ENCODE data around the gene GMFB.
"Not testable (repeated sequence)": the region's sequence is repeated elsewhere in the genome, so short reads cannot be mapped to it uniquely, and the experiment has no call there.

Gene GMFB

GRCh38 chr14:54490445-54491175 is 1.8 kb upstream of the GMFB start:
- no peak for DNase-seq

GRCh38 chr14:54489731-54490444 is 1.1 kb upstream of the GMFB start:
- no peak for DNase-seq

GRCh38 chr14:54489318-54489683 is 521 bp upstream of the GMFB start:
- no peak for DNase-seq

- DNase-seq, result no peak
These were observed 498 bp downstream of the GMFB start for GRCh38 chr14:54488318-54488645.

DNA sequence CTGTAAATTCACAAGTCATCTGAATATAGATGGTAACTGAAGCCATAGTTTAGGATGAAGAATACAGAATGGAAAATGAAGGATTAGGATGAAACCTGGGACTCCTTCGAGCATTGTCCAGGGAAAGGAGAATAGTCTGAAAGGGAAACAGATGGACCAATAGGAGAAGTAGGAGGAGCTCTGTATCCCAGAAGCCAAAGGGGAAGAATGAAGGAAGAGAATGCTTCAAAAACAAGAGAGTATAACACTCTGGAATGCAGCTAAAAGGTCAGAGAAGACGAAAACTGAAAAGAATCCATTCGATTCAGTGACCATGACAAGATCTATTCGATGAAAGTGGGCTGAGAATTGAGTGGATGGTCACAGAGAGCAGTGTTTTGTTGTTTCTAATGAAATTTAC is 1.0 kb downstream of the GMFB start:
- no peak for DNase-seq

- DNase-seq, result no peak
These were observed 2.1 kb downstream of the GMFB start for GRCh38 chr14:54486685-54487084.

- DNase-seq, result no peak
These were observed 4.9 kb downstream of the GMFB start for GRCh38 chr14:54483846-54484245.

DNA sequence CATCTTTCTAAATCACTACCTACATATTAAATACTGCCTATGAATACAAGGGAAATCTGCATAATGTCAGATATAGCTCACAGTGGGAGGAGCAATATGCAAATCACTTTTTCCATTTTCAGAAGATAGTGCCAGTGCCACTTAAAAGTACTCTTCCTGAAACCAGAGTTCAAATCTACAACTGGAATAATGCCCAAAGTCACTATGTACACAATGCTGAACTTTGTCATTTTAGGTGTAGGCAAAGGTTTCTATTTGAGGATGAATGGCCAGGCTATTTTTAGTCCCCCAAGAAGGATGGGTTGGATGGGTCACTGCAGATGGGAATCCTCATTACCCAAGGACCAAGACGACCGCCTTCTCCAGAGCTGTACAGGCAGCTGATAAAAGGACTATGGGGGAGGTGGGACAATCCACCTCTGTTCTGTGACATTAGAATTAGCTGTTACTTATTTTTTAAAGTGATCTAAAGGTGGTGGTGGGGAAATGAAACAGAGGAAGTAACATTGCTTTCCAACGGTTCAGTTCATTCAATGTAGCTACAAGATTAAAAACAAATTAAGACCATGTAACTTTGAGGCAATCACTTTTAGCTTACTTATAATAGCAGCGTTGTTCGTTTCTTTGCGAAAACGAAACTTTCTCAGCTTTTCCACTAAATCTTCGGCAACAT is 5.6 kb downstream of the GMFB start:
- no peak for DNase-seq

GRCh38 chr14:54481695-54482094 is 7.1 kb downstream of the GMFB start:
- no peak for DNase-seq

- DNase-seq, result no peak
These were observed 7.8 kb downstream of the GMFB start for GRCh38 chr14:54480830-54481562.

DNA sequence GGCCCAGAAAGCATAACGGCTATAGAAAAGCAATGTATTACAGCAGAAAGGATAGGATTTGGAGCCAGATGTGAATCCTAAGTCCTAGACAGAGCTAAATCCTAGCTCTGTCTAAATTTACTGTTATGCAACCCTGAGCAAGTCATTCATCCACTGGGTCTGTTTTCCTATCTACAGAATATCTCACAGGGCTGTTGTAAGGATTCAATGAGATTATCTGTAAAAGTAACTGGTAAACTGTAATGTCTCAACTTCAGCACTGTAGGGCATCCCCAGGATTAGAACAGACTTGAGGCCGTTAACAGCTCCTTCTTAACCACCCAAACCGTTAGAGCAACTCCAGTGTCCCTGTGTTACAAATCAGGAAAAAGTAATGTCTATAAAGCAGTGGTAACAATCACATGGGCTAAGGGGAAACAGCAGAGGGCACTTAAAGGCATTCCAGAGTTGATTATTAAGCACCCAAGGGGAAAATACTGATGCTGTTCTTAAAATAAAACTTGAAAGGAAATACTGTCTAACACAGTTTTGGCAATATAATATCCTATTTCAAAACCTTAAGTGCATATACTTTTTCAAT is 10.1 kb downstream of the GMFB start:
- DNase-seq, result no peak

- no peak for DNase-seq
These were observed 12.9 kb downstream of the GMFB start for GRCh38 chr14:54475911-54476310.

DNA sequence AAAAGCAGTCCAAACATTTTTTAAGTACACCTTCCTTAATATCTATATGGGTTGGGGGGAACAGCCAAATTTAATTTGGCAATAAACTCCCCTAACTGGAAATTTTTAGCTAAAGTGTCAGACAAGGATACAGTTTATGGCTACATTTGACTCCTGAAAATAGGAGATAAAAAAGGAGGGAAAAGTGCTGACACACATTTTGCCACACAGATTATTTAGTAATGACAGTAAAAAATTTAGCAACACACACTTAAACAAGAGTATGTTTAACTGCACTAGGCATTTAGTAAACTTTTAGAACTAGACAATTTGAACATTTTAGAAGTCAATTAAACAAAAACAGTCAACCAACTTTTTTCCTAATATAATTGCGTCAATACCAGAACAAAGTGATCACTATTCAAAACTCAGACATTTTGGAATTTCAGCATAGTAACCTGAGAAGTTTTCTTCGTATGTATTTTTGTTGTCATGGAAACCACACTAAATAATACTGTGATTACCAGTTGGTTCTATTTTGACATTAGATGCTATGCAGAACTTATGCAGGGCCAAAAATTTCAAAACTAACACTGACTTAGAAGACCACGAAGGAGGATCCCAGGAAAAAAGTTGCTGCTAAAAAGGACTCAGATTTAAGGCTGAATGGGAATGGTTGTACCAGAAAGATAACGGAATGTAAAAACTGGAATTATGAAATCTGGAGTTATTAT is 13.4 kb downstream of the GMFB start:
- DNase-seq, result no peak

GRCh38 chr14:54474232-54474793 is 14.5 kb downstream of the GMFB start:
- DNase-seq, result no peak

DNA sequence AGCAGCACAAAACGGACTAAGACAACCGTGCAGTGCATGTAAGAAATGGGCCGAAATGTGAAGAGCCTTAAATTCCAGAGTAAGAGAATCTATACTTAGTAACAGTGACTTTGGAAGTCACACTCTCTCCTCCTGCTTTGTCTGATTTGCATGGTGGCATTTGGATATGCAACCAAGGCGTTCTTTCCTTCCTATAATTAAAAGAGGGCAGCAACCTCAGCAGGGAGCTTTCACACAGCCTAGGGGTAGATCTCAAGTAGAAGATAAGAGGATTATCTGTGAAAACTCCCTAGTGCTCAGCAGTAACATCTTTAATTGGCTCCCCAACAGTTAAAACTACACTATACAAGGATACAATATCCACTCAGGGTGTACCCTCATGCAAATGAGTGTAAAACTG is 16.5 kb downstream of the GMFB start:
- DNase-seq, result no peak

- no peak for DNase-seq
These were observed 17.1 kb downstream of the GMFB start for GRCh38 chr14:54471641-54472040.

DNA sequence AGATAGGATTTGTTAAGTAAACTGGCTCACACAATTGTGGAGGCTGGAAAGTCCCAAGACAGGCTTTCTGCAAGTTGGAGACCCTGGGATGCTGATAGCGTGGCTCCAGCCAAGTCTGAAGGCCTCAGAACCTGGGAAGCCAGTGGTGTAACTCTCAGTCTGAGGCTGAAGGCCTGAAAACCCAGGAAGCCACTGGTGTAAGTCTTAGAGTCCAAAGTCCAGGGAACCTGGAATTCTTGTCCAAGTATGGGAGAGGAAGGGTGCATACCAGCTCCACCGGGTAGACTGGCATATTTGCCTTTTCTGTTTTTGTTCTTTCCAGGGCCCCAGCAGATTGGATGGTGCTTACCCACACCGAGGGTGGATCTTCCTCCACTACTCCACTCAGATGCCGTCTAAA is 18.1 kb downstream of the GMFB start:
- no peak for DNase-seq

- no peak for DNase-seq
These were observed 21.5 kb downstream of the GMFB start for GRCh38 chr14:54467280-54467679.

DNA sequence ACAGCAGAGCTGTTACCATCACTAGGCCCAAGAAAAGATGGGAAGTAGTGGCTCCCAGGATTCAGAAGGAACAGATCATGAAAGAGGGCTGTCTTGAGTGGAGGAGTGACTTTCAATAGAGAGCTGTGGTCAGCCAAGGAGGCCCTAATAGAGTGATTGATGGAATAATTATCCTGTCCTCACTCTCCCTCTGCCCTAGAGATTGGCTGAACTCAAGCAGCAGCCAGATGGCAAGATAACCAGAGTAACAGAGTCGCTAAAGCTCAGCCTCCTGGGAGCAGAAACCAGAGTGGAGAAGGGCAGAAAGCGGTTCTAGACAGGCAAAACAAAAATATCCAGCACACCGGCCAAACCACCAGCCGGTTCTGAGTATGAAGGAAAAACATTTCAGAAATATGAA is 23.1 kb downstream of the GMFB start:
- DNase-seq, result no peak

DNA sequence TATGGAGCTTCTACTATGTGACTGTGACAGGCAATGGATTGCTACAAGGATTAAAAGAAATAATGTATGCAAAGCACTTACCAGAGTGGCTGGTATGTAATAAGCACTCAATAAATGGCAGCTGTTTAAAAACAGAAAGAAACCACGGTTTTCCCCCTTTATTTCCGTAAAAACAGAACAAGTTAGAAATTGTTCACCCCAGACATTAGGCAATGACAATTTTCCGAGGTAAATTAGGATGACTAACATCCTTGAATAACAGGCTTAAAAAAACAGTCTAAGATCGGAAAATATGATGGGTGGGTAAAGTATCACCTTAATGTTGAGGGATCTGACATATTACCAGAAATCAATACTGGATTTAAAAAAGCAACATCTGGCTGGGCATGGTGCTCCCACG is 26.7 kb downstream of the GMFB start:
- DNase-seq, result no peak

- DNase-seq, result no peak
These were observed 29.7 kb downstream of the GMFB start for GRCh38 chr14:54459106-54459505.

DNA sequence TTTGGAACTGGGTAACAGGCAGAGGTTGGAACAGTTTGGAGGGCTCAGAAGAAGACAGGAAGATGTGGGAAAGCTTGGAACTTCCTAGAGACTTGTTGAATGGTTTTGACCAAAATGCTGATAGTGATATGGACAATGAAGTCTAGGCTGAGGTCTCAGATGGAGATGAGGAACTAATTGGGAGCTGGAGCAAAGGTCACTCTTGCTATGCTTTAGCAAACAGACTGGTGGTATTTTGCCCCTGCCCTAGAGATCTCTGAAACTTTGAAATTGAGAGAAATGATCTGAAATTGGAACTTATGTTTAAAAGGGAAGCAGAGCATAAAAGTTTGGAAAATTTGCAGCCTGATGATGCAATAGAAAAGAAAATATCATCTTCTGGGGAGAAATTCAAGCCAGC is 30.2 kb downstream of the GMFB start:
- not testable (repeated sequence) for DNase-seq

Data from activated naive CD4-positive, alpha-beta T cell treated with Interleukin-2 at 50 U/mL for 16 hours (primary cell).